IMR-90 (cell line): ENCODE results near the gene PRIMA1. TPM values are rescaled to one million over a fixed set of nuclear protein-coding genes. Genes with fewer than 3 reads are reported as not detected.

Experiments used
- ATAC-seq: fragments of 200-7000 bp; cut with Tn5 transposase; 2 replicates; pipeline ENCODE4 v1.9.1; 2020; ENCODE audit warnings: low read depth, mild to moderate bottlenecking, moderate library complexity
- BruUV-seq: library from RNA; stranded (reverse); fragments of 400-500 nt; replicated peaks from 2 replicates; lab custom pipeline; 2021; lab: Mats Ljungman, UMichigan
- CTCF ChIA-PET: fragments of 300-600 bp; formaldehyde crosslinking; extraction: SDS; loops from one replicate; lab custom pipeline; 2021; ENCODE audit warnings: antibody characterized with exemption; lab: Yijun Ruan, JAX
- POLR2A ChIA-PET: fragments of 300-600 bp; sonication (Branson Sonifier 250); formaldehyde crosslinking; loops from one replicate; lab custom pipeline; 2022; ENCODE audit warnings: antibody characterized with exemption; ENCODE audit not compliant: unreplicated experiment; lab: Charles Lee
- DNase-seq: peaks from one replicate; pipeline ENCODE4 v3.0.0; 2013
- H2AFZ ChIP-seq: replicated peaks from 2 replicates; pipeline ENCODE3; 2013; ENCODE audit warnings: low read length, mild to moderate bottlenecking; ENCODE audit not compliant: poor library complexity
- H2AK5ac ChIP-seq: 2 replicates; pipeline ENCODE4 v1.6.1; 2013; ENCODE audit warnings: low read depth, low read length, inconsistent platforms
- H2AK9ac ChIP-seq: replicated peaks from 2 replicates; pipeline ENCODE3; 2013; ENCODE audit warnings: mild to moderate bottlenecking, low read depth, low read length, moderate library complexity; ENCODE audit not compliant: poor library complexity
- H2BK120ac ChIP-seq: 2 replicates; pipeline ENCODE4 v1.6.1; 2013; ENCODE audit warnings: low read depth, low read length, inconsistent platforms
- H2BK15ac ChIP-seq: 3 replicates; pipeline ENCODE4 v1.6.1; 2013; ENCODE audit warnings: low read depth, low read length, inconsistent platforms
- H2BK20ac ChIP-seq: 2 replicates; pipeline ENCODE4 v1.6.1; 2013; ENCODE audit warnings: low read depth, mild to moderate bottlenecking, inconsistent platforms, low read length, moderate library complexity
- H2BK5ac ChIP-seq: 2 replicates; pipeline ENCODE4 v1.6.1; 2013; ENCODE audit warnings: mild to moderate bottlenecking, low read depth, low read length, inconsistent platforms; ENCODE audit not compliant: poor library complexity, severe bottlenecking
- H3K14ac ChIP-seq: replicated peaks from 2 replicates; pipeline ENCODE4 v1.6.1; 2013; ENCODE audit warnings: low read depth, low read length, inconsistent platforms
- H3K18ac ChIP-seq: 2 replicates; pipeline ENCODE4 v1.6.1; 2013; ENCODE audit warnings: low read depth, low read length, control low read depth
- H3K23ac ChIP-seq: 2 replicates; pipeline ENCODE4 v1.6.1; 2013; ENCODE audit warnings: low read depth, low read length, inconsistent platforms
- H3K27ac ChIP-seq: 2 replicates; pipeline ENCODE4 v1.5.1; 2013; ENCODE audit warnings: mild to moderate bottlenecking, control low read depth, low read length; ENCODE audit not compliant: insufficient read depth
- H3K27me3 ChIP-seq: 2 replicates; pipeline ENCODE4 v1.6.1; 2013; ENCODE audit warnings: low read length; ENCODE audit not compliant: control insufficient read depth, insufficient read depth
- H3K36me3 ChIP-seq: 2 replicates; pipeline ENCODE4 v1.6.1; 2013; ENCODE audit warnings: low read length, mixed read lengths; ENCODE audit not compliant: control insufficient read depth, insufficient read depth
- H3K4ac ChIP-seq: 2 replicates; pipeline ENCODE4 v1.6.1; 2013; ENCODE audit warnings: low read depth, low read length, inconsistent platforms
- H3K4me1 ChIP-seq: 2 replicates; pipeline ENCODE4 v1.6.1; 2013; ENCODE audit warnings: low read length, mixed read lengths; ENCODE audit not compliant: control insufficient read depth, insufficient read depth
- H3K4me2 ChIP-seq: 2 replicates; pipeline ENCODE4 v1.6.1; 2013; ENCODE audit warnings: low read depth, mild to moderate bottlenecking, control low read depth, low read length, moderate library complexity
- H3K4me3 ChIP-seq: 2 replicates; pipeline ENCODE4 v1.5.1; 2013; ENCODE audit warnings: low read depth, mild to moderate bottlenecking, control low read depth, low read length, moderate library complexity; ENCODE audit not compliant: insufficient read depth
- H3K56ac ChIP-seq: 2 replicates; pipeline ENCODE4 v1.6.1; 2013; ENCODE audit warnings: low read length, inconsistent platforms; ENCODE audit not compliant: insufficient read depth; ENCODE audit errors: extremely low read depth
- H3K79me1 ChIP-seq, 2 experiments: 2 replicates each; pipeline ENCODE4 v1.6.1; 2013; ENCODE audit warnings: low read length in 2 of 2, inconsistent platforms in 1 of 2, low read depth in 1 of 2
- H3K9ac ChIP-seq: 2 replicates; pipeline ENCODE4 v1.6.1; 2013; ENCODE audit warnings: low read depth, low read length, control low read depth
- H3K9me1 ChIP-seq: 2 replicates; pipeline ENCODE4 v1.6.1; 2013; ENCODE audit warnings: low read length, inconsistent platforms; ENCODE audit not compliant: insufficient read depth
- H3K9me3 ChIP-seq: 2 replicates; pipeline ENCODE4 v1.6.1; 2013; ENCODE audit warnings: low read length; ENCODE audit not compliant: control insufficient read depth, insufficient read depth
- H4K20me1 ChIP-seq: 2 replicates; pipeline ENCODE4 v1.6.1; 2013; ENCODE audit warnings: low read length, inconsistent platforms; ENCODE audit not compliant: insufficient read depth
- H4K5ac ChIP-seq: 2 replicates; pipeline ENCODE4 v1.6.1; 2013; ENCODE audit warnings: mild to moderate bottlenecking, low read depth, low read length, control low read depth
- H4K8ac ChIP-seq, 2 experiments: 2 replicates each; pipeline ENCODE4 v1.6.1; 2013; ENCODE audit warnings: low read depth in 2 of 2, low read length in 2 of 2, control low read depth in 1 of 2, inconsistent platforms in 1 of 2
- H4K91ac ChIP-seq: 2 replicates; pipeline ENCODE4 v1.6.1; 2013; ENCODE audit warnings: low read depth, low read length, inconsistent platforms; ENCODE audit not compliant: insufficient read depth
- FOS ChIP-seq: fragments of 150-350 bp; IDR thresholded peaks from 2 replicates; pipeline ENCODE4 v1.6.1; 2016; ENCODE audit warnings: low read depth, low read length
- NFE2L2 ChIP-seq: fragments of 150-350 bp; IDR thresholded peaks from 2 replicates; pipeline ENCODE4 v1.6.1; 2016; ENCODE audit warnings: low read depth, mild to moderate bottlenecking, low read length
- RAD21 ChIP-seq: IDR thresholded peaks from 2 replicates; pipeline ENCODE4 v1.6.1; 2012; ENCODE audit warnings: low read length, improper control_type of control experiment
- dilution Hi-C: fragments of 300-500 bp; cut with HindIII; formaldehyde crosslinking; loops from one replicate; pipeline ENCODE4 v1.14.3; 2018; ENCODE audit warnings: low sequenced_read_pairs; ENCODE audit not compliant: unreplicated experiment
- in situ Hi-C: fragments of 300-500 bp; cut with MboI; formaldehyde crosslinking; loops from 3 replicates; pipeline ENCODE4 v1.14.3; 2019; ENCODE audit warnings: low sequenced_read_pairs, inconsistent platforms, mixed read lengths
- intact Hi-C: fragments of 100-400 bp; cut with micrococcal nuclease; formaldehyde crosslinking; loops from 2 replicates; pipeline ENCODE4 v1.10.0; 2022
- polyA plus RNA-seq, 3 experiments: library from polyadenylated mRNA; depleted of rRNA; stranded (reverse); fragments of >200 nt; gene quantifications; 2 replicates each; pipeline ENCODE4 v1.2.3, GENCODE V29; 2012; ENCODE audit warnings: low replicate concordance in 1 of 3
- total RNA-seq: library from RNA; depleted of rRNA; stranded (reverse); fragments of >200 nt; gene quantifications from 2 replicates; pipeline ENCODE4 v1.2.3, GENCODE V29; 2012

Gene PRIMA1
- total and polyA plus RNA-seq, 2 of the 4 experiments (the other 2 are of a cell fraction): not detected

DNA sequence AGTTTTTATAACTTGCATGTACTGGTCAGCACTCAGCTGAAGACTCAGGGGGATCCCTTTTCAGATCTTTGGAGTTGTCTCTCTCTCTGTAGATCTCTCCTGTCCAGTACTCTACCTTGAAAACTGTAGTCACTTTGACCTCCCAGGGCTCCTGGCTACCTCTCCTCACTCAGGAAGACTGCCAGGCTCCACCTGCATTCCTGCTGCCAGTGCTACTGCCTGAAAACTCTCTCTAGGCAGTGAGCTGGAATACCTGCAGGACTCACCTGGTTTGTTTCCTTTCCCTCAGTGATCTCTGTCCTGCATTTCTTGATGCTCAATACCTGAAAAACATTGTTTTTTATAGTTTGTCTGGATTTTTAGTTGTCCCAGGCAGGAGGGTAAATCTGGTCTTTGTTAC, 87.4 kb downstream of the PRIMA1 start:
- in situ Hi-C loops (no loop called here), intact Hi-C loops (no loop called here), dilution Hi-C loops (no loop called here)
- DNase-seq (no peak), ATAC-seq (no peak)
- no peaks in the 10 kb centered on the region for H3K36me3 ChIP-seq
- H3K56ac ChIP-seq: no peak overlapping the region
- H3K4me1 ChIP-seq: no peaks in the 10 kb centered on the region
- no peak overlapping the region for H4K91ac ChIP-seq
- peaks cover 10% of the 10 kb centered on the region; the same call in 1 of the 2 replicates for H3K9me3 ChIP-seq
- no peak overlapping the region for H3K9ac ChIP-seq
- H2BK120ac ChIP-seq: no peak overlapping the region
- H2BK20ac ChIP-seq: no peak overlapping the region
- no peaks in the 10 kb centered on the region for H4K20me1 ChIP-seq
- H2AFZ ChIP-seq: no peak overlapping the region
- no peaks in the 10 kb centered on the region for H3K79me1 ChIP-seq
- no peak overlapping the region for H3K14ac ChIP-seq
- no peaks in the 10 kb centered on the region for H3K9me1 ChIP-seq
- H3K4me3 ChIP-seq: no peak overlapping the region
- H4K8ac ChIP-seq: no peak overlapping the region
- no peak overlapping the region for H2AK9ac ChIP-seq
- H3K27ac ChIP-seq: no peak overlapping the region
- ChIA-PET CTCF (no interaction called here), POLR2A (no interaction called here)
- H2BK15ac ChIP-seq: no peak overlapping the region
- no peaks in the 10 kb centered on the region for H3K27me3 ChIP-seq
- H3K23ac ChIP-seq: no peak overlapping the region
- no peak overlapping the region for H3K4ac ChIP-seq
- TF ChIP-seq NFE2L2: no peak
- TF ChIP-seq FOS: no peak
- no peak for TF ChIP-seq RAD21
- no TSS peak for BruUV-seq
- H4K5ac ChIP-seq: no peak overlapping the region
- H3K4me2 ChIP-seq: no peak overlapping the region
- no peak overlapping the region for H2BK5ac ChIP-seq
- no peak overlapping the region for H2AK5ac ChIP-seq
- no peak overlapping the region for H3K18ac ChIP-seq
